Effector CD8-positive, alpha-beta T cell (primary cell): Measurements from ENCODE around the gene IMP4.

ENCODE experiments used
- DNase-seq: peaks from one replicate; lab custom pipeline; 2025; lab: John Stamatoyannopoulos, UW

Gene IMP4

DNA sequence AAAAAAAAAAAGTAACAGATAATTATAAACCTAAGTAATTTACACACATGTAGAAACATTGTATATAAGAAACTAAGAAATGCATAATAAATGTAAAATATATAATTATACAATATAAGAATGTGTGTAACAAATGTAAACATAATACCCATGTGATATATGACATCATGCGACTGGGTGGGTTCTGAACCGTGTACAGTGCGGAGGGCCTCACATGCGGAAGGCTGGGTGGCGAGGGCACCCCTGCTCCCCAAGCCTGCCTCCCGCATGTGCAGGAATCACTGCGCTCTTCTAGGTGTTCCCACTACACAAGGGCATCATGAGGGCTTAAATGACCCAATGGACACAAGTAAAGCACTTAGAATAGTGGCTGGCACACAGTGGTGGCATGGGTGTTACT is 15.2 kb downstream of the IMP4 start:
- DNase-seq, result no peak

DNA sequence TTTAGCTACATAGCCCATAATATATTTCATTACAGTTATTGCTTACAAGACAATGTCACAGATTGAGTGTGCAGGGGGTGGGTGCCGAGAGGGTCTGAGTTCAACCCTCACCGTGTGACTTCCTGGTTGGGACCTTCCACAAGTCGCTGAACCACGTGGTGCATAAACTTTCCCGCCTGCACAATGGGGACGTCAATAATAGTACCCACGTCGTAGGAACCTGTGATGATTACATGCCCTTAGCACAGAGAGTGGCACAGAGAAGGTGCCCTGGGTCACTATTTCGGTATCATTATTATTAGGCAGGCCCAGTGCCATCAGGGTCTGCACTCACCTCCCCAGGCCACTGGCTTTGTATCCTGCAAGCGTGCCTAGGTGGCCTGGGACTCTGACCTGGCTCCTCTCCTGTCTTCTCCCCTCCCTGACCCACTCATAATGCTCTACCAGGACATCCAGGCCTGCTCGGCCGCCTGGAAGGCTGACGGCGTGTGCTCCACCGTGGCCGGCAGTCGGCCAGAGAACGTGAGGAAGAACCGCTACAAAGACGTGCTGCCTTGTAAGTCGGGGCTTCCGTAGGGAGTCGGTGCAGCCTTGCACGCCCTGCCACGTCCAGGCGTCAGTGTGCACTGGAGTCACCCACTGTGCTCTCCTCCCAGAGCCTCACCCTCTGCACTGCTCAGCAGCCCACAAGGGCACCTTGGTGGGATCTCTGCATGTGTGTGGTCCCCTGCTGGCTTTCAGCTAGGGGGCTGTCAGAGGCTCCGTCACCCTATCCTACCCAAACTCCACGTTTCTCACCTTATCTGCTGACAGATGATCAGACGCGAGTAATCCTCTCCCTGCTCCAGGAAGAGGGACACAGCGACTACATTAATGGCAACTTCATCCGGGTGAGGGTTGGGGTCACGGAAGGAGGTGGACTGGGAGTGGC is 16.0 kb downstream of the IMP4 start:
- DNase-seq, result no peak

DNA sequence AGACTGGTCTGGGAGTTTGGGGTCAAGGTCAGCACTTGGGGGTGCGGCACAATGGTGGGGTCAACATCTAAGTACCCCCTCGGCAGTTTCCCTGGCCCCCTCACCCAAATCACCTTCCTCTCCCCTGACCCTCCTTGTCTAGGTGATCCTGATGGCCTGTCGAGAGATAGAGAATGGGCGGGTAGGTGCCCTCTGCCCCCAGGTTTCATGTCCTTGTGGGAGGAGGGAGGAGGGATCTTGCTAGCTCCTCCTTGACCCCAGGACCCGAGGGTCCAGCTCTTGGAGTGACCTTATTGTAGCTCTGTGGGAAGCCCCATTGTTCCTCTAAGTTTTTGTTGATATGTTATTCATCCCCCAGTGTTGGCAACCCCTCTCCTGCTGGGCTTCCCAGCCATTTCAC is 16.8 kb downstream of the IMP4 start:
- DNase-seq, result no peak

DNA sequence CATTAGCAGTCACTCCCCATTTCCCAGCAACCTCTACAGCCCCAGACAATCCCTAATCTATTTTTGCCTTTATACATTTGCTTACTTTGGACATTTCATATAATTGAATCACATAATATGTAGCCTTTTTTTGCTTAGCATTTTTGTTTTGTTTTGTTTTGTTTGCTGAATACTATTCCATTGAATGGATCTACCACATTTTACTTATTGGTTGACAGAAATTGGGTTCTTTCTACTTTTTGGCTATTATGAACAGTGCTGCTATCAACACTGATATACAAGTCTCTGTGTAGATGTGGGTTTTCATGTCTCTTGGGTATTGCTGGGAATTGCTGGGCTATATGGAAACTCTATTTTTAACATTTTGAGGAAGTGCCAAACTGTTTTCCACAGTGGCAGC is 20.8 kb downstream of the IMP4 start:
- DNase-seq, result no peak

DNA sequence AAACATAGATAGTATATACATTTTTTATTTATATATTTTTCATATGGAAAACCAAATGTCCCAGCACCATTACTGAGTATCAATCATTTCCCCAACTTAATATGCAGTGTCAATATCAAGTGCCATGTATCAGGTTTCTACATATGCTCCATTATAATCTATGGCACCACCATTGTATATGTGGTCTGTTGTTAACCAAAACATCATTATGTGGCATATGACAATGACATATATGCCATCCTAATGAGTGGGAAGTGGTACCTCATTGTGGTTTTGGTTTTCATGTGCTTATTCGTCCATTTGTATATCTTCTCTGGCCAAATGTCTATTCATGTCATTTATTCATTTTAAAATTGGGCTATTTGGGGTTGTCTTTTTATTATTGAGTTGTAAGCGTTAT is 22.4 kb downstream of the IMP4 start:
- no peak for DNase-seq

DNA sequence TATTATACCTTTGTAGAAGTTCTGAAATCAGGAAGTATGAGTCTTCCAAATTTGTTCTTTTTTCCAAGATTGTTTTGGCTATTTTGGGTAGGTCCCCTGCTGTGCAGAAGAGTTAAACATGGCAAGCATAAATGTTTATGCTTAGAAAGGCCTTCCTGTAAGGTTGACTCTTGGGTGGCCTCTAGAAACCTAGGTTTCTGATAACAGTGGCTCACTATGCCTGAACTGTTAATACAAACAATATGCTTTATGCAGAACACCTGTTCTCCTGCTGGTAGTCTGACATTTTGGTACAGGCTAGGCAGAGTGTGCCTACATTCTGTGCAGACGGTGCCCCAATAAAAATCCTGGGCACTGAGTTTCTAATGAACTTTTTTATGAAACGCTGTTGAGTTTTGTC is 23.3 kb downstream of the IMP4 start:
- DNase-seq, result no peak

DNA sequence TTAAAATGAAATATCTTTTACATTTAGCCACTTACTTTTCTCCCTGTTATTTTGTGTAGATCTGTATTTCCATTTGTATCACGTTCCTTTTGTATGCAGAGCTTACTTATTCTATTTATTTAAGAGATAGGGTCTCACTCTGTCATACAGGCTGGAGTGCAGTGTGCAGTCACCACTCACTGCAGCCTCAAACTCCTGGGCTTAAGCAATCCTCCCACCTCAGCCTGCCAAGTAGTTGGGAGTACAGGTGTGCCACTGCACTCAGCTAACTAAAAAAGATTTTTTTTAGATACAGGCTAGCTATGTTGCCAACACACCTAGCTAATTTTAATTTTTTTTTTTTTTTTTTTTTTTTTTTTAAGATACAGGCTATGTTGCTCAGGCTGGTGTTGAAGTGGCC is 24.0 kb downstream of the IMP4 start:
- DNase-seq, result no peak

DNA sequence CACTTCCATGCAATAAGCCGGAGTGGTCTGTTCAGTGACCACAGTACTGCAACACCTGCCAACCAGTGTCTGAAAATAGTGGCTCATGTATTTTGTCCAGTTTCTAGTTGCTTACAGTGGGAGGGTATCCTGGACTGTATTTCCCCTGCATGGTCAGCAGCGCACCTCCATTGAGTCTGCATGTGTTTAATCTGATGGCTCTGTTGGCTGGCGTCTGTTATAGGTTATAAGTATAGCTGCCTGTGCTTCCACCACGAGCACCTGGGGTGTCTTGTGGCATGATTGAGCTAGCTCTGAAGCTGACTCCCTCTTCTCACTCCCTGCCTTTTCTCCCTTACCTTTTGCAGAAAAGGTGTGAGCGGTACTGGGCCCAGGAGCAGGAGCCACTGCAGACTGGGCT is 26.1 kb downstream of the IMP4 start:
- no peak for DNase-seq

DNA sequence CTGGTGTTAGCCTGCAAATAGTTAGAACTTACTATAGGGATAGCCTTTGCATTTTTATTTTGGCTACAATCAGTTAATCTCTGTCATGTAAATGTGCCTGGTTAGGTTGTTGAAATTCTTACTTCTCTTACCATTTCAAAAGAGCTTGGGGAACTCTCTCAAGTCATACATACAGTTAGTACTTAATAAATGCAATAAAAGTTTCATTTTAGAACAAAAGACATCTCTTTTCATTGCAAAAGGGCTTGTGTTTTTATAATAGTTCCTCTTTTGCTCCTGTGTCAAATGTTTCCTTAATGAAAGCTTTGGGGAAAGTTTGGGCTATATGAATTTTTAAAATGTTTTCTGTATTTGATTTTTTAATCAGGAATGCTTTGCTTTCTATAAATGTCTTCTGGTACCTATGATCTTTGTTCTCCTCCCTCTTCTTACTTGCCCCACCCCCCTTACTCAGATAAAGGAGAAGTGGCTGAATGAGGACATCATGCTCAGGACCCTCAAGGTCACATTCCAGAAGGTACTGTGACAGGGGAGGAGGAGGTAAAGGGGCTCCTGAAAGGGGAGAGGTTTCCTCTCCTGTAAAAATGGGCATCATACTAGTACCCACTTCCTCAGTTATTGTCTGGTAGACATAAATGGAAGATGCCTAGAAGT is 26.7 kb downstream of the IMP4 start:
- DNase-seq, result no peak

DNA sequence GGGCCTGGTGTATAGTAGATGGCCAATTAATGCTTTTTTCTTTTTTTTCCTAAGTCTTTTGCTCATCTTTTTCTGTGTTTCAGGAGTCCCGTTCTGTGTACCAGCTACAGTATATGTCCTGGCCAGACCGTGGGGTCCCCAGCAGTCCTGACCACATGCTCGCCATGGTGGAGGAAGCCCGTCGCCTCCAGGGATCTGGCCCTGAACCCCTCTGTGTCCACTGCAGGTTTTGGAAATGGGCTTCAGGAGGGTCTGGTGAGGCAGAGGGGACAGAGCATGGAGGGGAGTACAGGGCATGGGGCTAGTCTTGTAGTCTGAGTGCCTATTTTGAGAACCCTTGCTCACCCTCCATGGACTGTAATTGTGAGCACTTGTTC is 27.3 kb downstream of the IMP4 start:
- no peak for DNase-seq

DNA sequence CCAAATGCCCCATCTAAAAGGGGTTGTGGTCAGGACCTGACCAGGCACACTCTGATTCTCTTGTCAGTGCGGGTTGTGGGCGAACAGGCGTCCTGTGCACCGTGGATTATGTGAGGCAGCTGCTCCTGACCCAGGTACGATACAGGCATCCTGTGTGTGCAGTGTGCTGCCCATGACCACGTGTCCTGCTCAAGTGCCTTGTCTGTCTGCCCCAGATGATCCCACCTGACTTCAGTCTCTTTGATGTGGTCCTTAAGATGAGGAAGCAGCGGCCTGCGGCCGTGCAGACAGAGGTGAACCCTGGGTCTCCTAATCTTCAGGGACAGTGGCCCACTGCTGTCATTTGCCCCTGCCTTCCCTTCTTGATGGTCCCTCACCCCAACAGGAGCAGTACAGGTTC is 27.8 kb downstream of the IMP4 start:
- DNase-seq, result no peak

DNA sequence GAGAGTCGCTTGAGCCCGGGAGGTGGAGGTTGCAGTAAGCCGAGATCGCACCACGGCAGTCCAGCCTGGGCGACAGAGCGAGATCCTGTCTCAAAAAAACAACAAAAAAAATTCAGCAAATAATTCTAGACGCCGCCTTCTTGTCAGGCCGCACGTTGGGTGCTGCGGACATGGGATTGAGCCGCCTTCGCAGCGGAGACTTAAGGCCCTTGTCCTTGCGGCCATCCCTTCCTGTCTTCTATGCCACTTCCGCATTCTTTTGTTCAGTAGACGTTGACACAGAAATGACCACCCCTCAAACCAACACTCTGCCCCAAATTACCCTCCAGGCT is 29.0 kb downstream of the IMP4 start:
- no peak for DNase-seq

DNA sequence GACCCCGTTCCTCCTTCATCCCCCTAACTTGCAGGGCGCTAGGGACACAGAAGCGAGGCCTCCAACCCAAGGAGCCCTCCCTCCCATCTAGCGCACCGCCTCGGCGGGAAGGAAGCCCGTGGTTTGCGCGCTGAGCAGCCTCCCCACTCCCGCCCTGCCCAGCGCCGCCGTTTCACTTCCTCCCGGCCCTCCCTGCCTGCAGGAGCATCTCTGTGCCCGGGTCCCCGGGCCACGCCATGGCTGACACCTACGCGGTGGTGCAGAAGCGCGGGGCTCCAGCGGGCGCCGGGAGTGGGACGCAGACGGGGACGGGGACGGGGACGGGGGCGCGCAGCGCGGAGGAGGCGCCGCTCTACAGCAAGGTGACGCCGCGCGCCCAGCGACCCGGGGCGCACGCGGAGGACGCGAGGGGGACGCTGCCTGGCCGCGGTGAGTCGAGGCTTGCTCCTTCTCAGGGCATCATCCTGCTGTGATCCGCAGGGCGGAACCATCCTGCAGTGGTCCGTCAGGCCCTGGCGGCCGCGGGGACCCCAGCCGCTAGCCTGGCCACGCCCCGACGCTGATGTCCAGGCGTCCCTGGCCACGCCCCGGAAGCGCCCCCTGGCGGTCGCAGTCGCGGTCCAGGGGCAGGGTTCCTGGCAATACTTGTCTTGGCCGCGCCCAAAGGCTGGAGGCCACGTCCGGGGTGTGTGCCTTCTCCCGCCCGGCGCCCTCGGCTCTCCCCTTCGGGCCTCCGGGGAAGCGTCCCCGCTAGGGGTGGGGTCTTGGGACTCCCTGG is 29.5 kb downstream of the IMP4 start:
- peak; percentile 41 for DNase-seq

DNA sequence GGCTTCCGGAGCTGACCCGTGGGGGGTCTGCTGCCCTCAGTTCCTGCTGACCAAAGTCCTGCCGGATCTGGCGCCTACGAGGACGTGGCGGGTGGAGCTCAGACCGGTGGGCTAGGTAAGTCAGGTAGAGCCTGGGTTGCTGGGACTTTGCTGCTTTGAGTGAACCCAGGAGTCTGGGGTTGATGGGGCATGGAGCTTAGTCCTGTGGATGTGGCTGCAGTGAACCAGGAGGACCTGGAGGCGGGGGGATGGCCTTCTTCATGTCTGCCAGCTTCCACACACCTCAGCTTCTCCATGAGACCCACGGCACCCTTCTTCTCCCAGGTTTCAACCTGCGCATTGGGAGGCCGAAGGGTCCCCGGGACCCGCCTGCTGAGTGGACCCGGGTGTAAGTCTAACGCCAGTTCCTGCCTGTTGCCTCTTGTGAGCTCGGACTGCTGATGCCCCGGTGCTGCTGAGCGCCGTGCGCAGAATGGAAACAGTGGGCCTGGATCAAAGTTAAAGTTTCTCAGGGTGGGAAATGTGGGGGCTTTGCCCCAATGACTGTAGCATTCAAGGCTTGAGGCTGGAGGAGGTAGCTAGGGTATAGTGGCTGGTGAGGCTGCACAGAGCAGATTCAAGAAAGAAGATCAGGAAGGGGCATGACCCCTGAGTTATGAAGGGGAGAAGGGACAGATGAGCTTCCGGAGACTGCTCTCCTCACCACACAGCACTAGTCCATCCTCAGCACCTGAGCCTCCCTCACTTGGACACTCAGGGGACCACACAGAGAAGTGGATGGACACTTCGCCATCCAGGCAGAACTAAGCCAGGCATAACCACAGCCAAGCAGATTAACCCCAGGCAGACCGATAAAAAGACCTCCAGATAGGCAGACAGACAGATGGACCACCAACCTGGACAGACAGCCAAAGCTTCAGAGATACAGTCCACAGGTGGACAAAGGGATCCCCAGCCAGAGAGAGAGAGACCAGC is 30.4 kb downstream of the IMP4 start:
- no peak for DNase-seq

DNA sequence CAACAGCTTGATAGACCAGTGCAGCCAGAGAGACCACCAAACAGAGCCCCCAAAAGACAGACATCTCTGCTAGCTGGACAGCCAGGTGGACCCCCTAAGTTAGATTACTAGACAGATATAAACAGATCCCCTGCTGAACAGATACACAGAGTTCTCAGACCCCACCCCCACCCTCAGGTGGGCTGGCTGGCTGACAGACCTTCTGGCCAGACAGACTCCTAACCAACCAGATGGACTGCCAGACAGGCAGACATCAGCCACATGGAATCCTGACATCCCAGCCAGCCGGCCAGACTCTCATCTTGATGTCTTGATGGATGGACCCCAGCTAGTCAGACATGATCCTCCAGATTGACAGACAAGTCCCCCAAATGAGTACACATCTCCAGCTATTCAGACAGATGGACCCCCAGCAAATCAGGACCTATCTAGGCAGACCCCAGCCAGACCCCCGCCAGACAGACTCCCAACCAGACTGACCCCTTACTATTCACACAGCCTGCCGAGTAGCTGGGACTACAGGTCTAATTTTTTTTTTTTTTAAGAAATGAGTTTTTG is 31.2 kb downstream of the IMP4 start:
- no peak for DNase-seq

DNA sequence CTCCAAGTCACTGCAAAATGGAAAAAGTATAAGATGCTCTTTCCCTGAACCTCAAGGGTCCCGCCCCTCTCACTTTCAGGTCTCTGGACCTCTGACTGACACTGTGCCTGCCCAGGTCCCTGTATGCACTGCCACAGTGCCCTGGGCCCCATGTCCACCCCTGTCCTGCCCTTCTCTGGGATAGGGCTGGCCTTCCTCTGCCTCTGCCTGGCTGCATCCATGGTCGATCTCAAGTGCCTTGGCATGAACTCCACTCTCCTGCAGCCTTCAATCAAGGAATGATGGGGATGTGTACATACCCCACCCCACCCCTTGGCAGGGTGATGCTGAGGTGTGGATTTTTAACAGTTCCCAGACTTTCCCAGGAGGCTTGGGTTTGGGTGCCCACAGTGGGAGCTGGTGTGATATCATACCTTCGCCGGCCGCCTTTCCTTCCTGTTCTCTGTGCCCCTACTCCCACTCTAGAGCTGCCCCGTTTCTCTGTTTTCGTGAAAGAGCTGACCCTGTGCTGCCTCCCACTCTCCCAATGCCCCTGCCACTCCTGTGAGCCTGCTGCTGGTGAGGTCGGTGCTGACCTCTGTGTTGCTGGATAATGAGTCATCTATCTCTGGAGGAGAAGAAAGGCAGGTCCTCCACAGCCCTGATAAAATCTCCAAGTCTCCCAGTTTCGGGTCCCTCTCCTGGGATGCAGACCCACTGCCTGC is 32.0 kb downstream of the IMP4 start:
- DNase-seq, result no peak

DNA sequence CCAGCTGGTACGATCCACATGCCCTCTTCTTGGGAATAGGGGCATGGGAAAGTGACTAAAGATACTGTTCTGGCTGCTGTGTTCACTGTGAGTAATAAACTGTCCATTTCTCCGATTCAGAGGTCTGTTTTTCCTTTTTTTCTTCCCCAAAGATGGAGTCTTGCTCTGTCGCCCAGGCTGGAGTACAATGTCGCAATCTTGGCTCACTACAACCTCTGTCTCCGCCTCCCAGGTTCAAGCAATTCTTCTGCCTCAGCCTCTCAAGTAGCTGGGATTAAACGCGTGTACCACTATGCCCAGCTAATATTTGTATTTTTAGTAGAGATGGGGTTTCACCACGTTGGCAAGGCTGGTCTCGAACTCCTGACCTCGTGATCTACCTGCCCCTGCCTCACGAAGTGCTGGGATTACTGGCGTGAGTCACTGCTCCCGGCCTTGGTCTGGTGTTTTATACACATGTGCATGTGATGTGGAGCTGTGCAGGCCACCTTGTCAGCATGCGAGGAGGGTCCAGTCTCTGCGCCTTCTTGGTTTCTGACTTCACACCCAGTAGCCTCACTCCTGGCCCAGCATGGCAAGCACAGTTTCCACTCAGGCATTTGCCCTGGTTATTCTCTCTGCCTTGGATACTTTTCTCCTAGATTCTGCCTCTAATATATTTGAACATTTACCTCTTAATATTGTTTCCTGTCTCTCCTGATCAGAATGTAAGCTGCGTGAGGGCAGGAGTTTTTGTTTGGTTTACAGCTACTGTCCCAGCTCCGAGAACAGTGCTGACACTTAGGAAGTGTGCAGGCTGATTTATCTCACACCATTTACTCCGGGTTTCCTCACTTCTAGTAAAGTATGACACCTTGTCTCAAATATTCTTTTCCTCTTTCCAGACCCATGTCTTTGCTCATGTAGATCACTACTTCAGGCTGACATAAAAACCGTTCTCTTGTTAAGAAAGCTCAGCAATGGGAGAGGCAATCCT is 32.9 kb downstream of the IMP4 start:
- DNase-seq, result no peak

DNA sequence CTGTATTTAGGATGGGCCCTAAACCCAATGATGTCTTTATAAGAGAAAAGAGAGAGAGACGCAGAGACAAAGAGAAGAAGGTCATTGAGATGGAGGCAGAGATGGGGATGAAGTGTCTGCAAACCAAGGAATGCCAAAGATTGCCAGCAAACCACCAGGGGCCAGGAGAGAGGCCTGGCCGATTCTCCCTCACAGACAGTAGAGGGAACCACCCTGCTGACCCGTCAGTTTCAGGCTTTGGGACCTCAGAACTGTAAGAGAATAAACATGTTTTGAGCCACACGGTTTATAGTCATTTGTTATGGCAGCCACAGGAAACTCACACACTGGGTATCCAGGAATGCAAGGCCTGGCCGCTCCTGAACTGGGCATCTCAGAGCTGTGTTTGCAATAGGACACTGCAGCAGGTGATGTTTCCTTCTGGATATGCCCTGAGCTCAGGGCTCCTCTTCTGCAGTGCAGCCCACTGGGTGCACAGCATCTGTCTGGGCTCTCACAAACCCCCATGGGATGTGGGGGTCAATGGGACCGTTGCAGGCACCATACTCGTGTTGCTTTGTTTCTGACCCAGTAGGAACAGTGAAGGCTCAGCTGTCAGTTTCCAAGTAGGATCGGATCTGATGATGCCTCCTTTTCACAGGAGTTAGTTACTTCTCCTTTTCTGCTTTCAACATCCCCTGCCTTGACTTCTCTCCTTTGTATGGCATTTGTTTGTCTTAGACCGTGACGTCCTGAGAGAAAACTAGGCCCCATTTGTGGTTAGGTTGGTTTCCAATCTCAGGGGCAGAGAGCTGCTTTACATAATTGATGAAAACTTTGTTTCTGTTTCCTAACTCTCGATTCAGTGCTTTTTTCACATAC is 34.0 kb downstream of the IMP4 start:
- DNase-seq, result no peak

DNA sequence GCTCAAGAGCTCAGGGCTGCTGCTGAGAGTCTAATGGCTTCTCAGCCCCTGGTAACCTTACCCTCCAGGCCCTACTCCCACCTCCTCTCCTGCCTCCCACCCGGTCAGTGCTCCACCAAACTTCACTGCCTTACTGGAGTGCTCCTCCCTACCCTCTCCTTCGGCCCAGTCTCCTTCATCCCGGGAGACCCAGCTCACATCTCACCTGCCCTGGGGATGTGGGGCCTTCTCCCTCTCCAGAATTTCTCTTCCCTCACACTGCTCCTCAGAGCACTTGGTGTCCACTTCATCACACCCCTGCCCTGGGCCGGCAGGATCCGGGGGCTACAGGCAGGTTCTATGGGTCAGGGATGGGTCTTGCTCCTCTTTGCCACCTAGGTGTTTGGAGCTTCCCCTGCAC is 34.8 kb downstream of the IMP4 start:
- no peak for DNase-seq
